Putamen (tissue), 1 donor: ENCODE data around the gene DNAJC8.

ENCODE experiments used
- DNase-seq: peaks from one replicate; pipeline ENCODE4 v3.0.0-alpha.2; 2016; ENCODE audit warnings: low spot score

The DNAJC8 gene

GRCh38 chr1:28232558-28233263 lies at the start of gene DNAJC8:
Gene DNAJC8 (minus strand): TSS chr1:28233029. CDS start chr1:28232998, 31 bp downstream.
- peak; percentile 91 for DNase-seq

- no peak for DNase-seq
These were observed 49.0 kb upstream of the DNAJC8 start for GRCh38 chr1:28281608-28282425.

- no peak for DNase-seq
These were observed 48.1 kb upstream of the DNAJC8 start for GRCh38 chr1:28280977-28281381.

GRCh38 chr1:28280501-28280900 lies 47.7 kb upstream of the DNAJC8 start:
- DNase-seq: no peak

- DNase-seq: no peak
These were observed 46.9 kb upstream of the DNAJC8 start for GRCh38 chr1:28279721-28280120.

GRCh38 chr1:28278763-28279162 lies 45.9 kb upstream of the DNAJC8 start:
- no peak for DNase-seq

GRCh38 chr1:28273216-28273860 lies 40.5 kb upstream of the DNAJC8 start:
- no peak for DNase-seq

- no peak for DNase-seq
These were observed 39.5 kb upstream of the DNAJC8 start for GRCh38 chr1:28272215-28272852.

GRCh38 chr1:28269529-28269928 lies 36.7 kb upstream of the DNAJC8 start:
- DNase-seq: no peak

GRCh38 chr1:28267633-28268032 lies 34.8 kb upstream of the DNAJC8 start:
- no peak for DNase-seq

GRCh38 chr1:28266920-28267322 lies 34.1 kb upstream of the DNAJC8 start:
- DNase-seq: no peak

GRCh38 chr1:28265577-28265976 lies 32.7 kb upstream of the DNAJC8 start:
- DNase-seq: no peak

- DNase-seq: no peak
These were observed 32.1 kb upstream of the DNAJC8 start for GRCh38 chr1:28264897-28265296.

GRCh38 chr1:28260803-28261174 lies 28.0 kb upstream of the DNAJC8 start:
- no peak for DNase-seq

- DNase-seq: peak; percentile 28
These were observed 27.3 kb upstream of the DNAJC8 start for GRCh38 chr1:28259934-28260802.

GRCh38 chr1:28259252-28259933 lies 26.6 kb upstream of the DNAJC8 start, which contains the start of gene SESN2:
Gene SESN2 (plus strand): TSS chr1:28259518. CDS start chr1:28259848, 330 bp downstream.
- peak; percentile 97 for DNase-seq

- no peak for DNase-seq
These were observed 25.9 kb upstream of the DNAJC8 start for GRCh38 chr1:28258628-28259251.

GRCh38 chr1:28257736-28258135 lies 24.9 kb upstream of the DNAJC8 start:
- no peak for DNase-seq

- DNase-seq: no peak
These were observed 23.5 kb upstream of the DNAJC8 start for GRCh38 chr1:28256197-28256827.

GRCh38 chr1:28249866-28250295 lies 17.1 kb upstream of the DNAJC8 start:
- DNase-seq: no peak
